NCI-H82 treated with DMSO at 0.1 percent for 48 hours (cell line): ENCODE data around the gene TTC7B.

ENCODE experiments used
- DNase-seq: peaks from one replicate; lab custom pipeline; 2025; ENCODE audit not compliant: unreplicated experiment; lab: John Stamatoyannopoulos, UW

TTC7B gene

GRCh38 chr14:90518069-90518940 lies 297.9 kb downstream of the TTC7B start:
- no peak for DNase-seq

- DNase-seq, result no peak
Measured at GRCh38 chr14:90517076-90517841, 299.0 kb downstream of the TTC7B start.

- DNase-seq, result no peak
Measured at GRCh38 chr14:90514566-90514965, 301.7 kb downstream of the TTC7B start.

GRCh38 chr14:90514015-90514398 lies 302.2 kb downstream of the TTC7B start:
- no peak for DNase-seq

GRCh38 chr14:90513161-90514014 lies 302.8 kb downstream of the TTC7B start:
- DNase-seq, result no peak

GRCh38 chr14:90512329-90512991 lies 303.8 kb downstream of the TTC7B start:
- no peak for DNase-seq

- DNase-seq, result peak; percentile 40
Measured at GRCh38 chr14:90511795-90512328, 304.4 kb downstream of the TTC7B start.

GRCh38 chr14:90511252-90511651 lies 305.0 kb downstream of the TTC7B start:
- no peak for DNase-seq

- no peak for DNase-seq
Measured at GRCh38 chr14:90510159-90510558, 306.1 kb downstream of the TTC7B start.

GRCh38 chr14:90509403-90509802 lies 306.8 kb downstream of the TTC7B start:
- no peak for DNase-seq

- no peak for DNase-seq
Measured at GRCh38 chr14:90508536-90509254, 307.5 kb downstream of the TTC7B start.

GRCh38 chr14:90508036-90508435 lies 308.2 kb downstream of the TTC7B start:
- DNase-seq, result no peak

GRCh38 chr14:90507428-90507827 lies 308.8 kb downstream of the TTC7B start:
- no peak for DNase-seq

GRCh38 chr14:90506748-90507147 lies 309.5 kb downstream of the TTC7B start:
- no peak for DNase-seq

- DNase-seq, result no peak
Measured at GRCh38 chr14:90505531-90505930, 310.7 kb downstream of the TTC7B start.

GRCh38 chr14:90504643-90505042 lies 311.6 kb downstream of the TTC7B start:
- DNase-seq, result no peak

- DNase-seq, result no peak
Measured at GRCh38 chr14:90503582-90503981, 312.6 kb downstream of the TTC7B start.

- DNase-seq, result no peak
Measured at GRCh38 chr14:90502760-90503159, 313.5 kb downstream of the TTC7B start.

GRCh38 chr14:90500665-90501370 lies 315.4 kb downstream of the TTC7B start:
- no peak for DNase-seq
